NOMO-1 (cell line): ENCODE data around the gene RNU6-8.

ENCODE experiments used
- DNase-seq, 2 experiments: peaks; one replicate each; lab custom pipeline; 2025; ENCODE audit not compliant: unreplicated experiment in 2 of 2; lab: John Stamatoyannopoulos, UW

Gene RNU6-8

DNA sequence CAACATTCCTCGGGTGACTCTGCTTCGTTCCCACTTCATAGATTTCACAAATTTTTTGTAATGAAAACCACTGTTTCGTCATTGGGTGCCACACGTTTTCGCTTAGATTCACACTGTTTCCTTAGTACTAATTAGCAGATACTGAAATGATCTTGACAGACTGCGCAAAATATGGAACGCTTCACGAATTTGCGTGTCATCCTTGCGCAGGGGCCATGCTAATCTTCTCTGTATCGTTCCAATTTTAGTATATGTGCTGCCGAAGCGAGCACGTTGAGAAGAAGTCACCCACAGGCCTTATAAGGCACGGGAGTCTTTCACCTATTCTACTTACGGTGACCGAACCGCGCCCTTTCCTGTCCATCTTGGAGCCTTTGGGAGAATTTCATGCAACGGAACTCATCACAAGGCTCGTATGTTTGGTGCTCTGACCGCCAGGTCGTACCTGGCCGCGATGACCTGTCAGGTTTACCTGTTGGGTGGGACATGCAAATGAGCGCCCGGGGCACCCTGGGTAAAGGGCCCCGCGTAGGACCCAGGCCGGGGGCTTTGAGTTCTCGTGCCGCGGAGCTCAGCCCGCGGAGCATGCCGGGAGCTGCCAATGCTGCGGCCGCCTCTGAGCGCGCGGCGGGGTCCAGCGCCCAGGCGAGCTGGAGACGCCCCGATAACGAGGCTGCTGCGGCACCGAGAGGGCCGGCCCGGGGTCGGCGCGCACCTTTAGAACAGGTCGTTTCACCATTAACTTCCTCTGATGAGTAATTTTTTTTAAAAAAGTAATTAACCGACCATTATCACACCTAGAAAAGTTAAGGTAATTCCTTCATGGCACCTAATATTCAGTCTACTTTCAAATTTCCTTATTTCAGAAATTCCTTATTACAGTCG, at the start of gene RNU6-8:
Gene RNU6-8, minus strand, starts transcription at position 272 of the 885 bp plus-strand sequence.
- DNase-seq, result peak; percentile 11 to 46

GRCh38 chr14:32252030-32252670, 49.1 kb upstream of the RNU6-8 start:
- DNase-seq, result peak; percentile 33 to 53

- no peak for DNase-seq
Observed at GRCh38 chr14:32251530-32251929, 48.5 kb upstream of the RNU6-8 start.

GRCh38 chr14:32250681-32251080, 47.6 kb upstream of the RNU6-8 start:
- no peak for DNase-seq

- DNase-seq, result no peak
Observed at GRCh38 chr14:32249780-32250179, 46.7 kb upstream of the RNU6-8 start.

DNA sequence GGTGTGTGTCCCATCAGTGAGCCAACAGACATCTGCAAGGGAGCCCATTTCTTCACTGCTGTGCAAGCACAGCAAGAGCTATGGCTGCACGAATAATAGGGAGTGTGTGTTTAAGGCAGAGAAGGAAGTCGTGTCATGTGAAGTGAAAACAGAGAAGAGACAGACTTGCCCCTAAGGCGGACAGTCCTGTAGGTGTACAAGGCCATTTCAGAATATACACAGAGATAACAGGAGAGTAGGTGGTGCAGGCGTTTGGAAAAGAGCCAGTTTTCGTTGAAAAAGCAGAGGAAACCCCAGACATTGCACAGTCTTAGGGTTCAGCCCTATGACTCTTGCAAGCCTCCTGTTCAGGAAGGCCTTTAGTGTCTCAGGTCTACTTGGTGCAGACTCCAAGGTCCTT, 46.3 kb upstream of the RNU6-8 start:
- no peak for DNase-seq

DNA sequence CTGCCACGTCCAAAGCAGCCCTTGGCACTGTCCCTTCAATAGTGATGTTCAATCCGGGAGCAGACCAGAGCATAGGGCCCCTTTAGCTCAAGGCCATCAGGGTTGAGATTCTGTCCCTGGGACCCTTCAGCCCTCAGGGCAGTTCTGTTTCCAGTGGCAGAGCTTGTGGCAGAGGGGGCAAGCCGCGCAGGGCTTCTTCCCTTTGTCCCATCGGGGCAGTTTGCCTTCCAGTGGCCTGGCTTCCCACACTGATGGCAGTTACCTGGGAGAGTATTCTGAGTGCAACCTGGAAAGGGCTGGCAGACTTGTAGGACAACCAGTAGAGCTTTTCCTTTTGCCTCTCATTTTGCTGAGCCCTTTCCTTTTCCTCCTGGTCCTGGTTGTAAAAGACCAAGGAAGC, 43.7 kb upstream of the RNU6-8 start:
- no peak for DNase-seq

GRCh38 chr14:32244404-32244803, 41.3 kb upstream of the RNU6-8 start:
- DNase-seq, result no peak

DNA sequence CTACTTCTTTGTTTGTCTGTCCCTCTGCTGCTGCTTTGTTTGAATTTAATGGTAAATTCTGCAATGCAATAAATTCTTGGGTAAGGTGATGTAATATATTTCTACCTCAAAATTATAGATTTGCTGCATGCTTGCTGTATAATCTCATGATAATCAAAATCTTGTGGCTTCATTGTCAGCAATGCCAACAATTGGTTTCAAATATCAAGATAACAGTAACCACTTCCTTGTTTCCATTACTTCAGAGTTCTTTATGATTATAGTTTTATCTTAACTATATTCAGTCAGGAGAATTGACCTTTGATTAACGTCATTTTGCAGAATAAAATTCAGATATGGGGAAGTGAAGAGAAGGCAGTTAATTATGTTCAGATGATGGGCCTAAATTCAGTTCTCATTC, 30.2 kb upstream of the RNU6-8 start:
- no peak for DNase-seq

DNA sequence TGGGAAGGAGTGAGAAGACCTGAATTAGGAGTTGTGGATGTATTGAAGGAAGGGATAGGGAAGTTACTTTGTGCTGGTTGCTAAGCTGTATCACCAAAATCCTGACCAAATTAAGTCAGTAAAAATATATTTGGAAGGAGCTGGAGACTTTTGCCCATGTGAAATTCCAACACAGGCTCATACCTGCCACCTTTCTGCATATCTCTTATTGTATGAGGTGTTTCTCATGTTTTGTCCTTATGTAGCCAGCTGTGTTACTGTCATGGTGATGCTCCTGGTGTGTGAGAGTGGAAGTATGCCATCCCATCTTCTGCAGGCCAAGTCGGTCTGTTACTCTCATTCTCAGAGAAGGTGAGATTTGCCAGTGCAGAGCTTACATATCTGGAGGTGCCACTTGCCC, 29.4 kb upstream of the RNU6-8 start:
- no peak for DNase-seq

GRCh38 chr14:32230695-32231280, 27.7 kb upstream of the RNU6-8 start:
- DNase-seq, result no peak

DNA sequence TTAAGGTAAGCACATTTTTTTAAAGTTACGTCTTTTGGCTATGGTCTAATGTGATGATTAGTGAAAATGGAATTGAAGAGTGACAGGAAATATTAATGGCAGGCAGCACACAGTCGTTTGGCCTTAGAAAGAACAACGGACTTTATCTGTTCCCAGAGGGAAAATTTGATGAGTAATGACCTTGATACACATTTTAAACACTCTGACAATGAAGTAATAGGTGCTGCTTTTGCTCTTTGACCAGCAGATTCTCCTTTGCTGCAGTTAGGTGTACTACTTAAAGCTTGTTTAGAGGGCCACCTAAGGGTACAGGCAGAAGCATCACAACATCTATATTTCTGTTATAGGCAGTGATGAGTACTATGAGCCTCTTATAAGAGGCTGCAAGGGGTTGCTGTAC, 27.1 kb upstream of the RNU6-8 start:
- DNase-seq, result no peak

DNA sequence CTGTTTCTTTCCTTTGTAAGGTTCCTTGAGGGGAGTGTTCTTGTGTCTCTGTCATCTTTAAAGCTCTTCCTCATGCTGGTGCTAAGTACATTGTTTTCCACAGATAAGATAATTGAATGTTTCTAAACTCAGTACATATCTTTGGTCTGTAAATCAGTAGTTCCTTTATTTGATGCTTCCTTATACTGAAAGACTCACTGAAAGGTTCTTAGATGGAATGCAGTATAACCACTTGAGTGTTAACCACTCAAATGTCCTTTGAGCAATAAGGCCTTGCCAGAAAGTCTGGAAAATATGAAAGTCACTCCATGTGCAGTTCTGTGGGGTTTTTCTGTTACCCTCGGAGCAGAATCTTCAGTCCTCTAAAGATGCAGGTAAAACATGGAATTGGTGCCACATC, 23.0 kb upstream of the RNU6-8 start:
- no peak for DNase-seq

GRCh38 chr14:32225378-32225920, 22.4 kb upstream of the RNU6-8 start:
- no peak for DNase-seq

DNA sequence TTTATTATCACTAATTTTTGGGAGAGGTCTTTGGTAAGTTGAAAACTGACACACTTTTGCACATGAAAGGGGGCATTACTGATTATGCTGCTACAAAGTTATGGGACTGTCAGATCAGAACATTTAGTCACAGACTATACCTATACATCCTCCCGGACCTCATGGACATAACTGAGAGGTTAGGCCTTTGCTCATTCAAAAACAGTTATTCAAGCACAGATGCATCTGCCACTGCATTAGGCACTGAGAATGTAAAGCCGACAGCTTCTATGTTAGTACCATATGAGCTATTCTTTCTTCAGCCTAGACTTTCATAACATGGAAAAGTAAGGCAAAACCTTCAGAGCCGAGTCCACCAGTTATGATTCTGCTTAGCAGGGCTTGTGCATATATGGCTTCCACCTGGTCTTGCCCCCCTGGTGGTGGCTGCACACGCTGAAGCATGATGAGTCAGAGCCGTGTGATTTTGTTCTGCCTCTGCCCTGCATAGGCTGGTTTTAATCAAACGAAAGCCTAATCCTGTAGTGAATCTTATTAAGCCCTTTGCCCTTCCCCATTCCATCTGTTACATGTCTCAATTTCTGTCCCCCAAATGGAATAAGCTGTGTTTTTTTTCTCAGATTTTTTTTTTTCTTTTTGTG, 21.8 kb upstream of the RNU6-8 start:
- DNase-seq, result no peak

DNA sequence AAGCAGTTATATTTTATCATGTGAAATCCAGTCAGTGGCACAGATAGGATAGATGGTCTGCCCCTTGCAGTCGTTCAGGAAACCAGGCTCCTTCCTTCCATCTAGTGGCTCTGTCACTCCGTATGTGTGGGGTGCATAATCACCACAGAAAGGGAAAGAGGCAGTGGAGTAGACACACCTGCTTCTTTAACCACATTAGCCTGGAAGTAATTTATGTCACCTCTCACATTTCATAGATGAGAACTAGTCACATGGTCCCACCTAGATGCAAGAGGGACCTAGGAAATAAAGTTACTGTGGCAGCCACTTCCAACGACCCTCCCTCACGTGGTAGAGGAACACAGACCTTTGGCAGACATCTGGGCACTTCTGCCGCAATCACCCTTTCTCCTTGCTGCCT, 14.2 kb upstream of the RNU6-8 start:
- no peak for DNase-seq

DNA sequence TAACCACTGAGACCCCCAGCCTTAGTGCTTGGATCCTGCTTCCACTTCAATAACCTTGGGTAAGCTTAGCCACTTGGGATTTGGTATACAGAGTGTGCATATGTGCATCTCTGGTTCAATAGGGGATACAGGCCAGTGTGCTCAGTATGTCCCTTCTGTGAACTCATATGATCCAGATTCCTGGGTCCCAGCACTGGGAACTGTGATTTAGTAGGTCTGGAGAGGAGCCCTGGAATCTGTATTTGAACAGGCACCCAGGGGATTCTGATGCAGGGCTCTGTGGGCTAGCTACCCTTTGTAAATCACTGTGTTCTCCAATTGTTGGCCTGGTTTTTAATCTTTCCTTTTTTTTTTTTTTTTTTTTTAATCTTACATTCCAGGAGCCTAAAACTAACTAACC, 9.8 kb upstream of the RNU6-8 start:
- no peak for DNase-seq

DNA sequence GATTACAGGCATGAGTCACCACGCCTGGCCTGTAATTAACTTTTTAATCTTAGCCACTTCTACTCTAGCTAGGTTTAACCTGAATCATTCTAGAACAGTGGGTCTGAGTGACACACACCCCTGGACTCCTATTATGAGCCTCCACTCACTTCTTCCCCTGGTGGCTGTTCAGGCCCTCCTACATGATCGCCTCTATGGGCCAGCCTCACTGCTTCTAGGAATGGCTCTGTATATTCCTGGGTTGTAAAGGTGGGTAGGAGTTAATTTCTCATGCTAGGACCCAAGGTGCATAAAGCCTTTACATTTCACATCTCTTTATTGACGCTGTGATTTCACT, 8.0 kb upstream of the RNU6-8 start:
- no peak for DNase-seq

- DNase-seq, result no peak
Observed at GRCh38 chr14:32209471-32209870, 6.4 kb upstream of the RNU6-8 start.

- no peak for DNase-seq
Observed at GRCh38 chr14:32208490-32208889, 5.4 kb upstream of the RNU6-8 start.

DNA sequence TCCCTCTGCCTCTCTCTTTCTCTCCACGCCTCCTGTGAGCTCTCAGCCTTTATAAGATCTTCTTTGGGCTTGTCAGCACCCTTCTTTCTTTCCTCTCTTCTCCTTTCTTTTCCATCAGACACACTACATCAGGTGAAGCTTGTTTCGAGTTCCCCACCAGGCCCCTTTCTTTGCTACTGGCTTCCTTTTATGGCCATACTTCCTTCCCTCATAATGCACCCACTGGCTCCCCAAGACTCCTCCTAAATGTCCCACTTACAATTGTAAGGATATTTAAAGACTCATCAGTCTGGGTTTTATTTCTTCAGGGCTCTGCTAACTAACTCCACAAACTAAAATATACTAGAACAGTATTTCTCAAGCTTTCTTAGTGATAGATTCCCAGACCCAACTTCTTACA, 3.5 kb upstream of the RNU6-8 start:
- DNase-seq, result no peak
